Glutamatergic neuron (in vitro differentiated cells): Measurements from ENCODE around the gene CAMTA1. TPM values are rescaled to one million over a fixed set of nuclear protein-coding genes. Genes with fewer than 3 reads are reported as not detected.
"Not testable (repeated sequence)": the region's sequence is repeated elsewhere in the genome, so short reads cannot be mapped to it uniquely, and the experiment has no call there.

Experiments
- DNase-seq: peaks from one replicate; pipeline ENCODE4 v3.0.0; 2022
- H3K27ac Mint-ChIP-seq: one replicate; pipeline ENCODE4 v1.8.0; 2020; ENCODE audit warnings: mild to moderate bottlenecking, mixed read lengths, inconsistent platforms; ENCODE audit not compliant: unreplicated experiment
- H3K27me3 Mint-ChIP-seq: one replicate; pipeline ENCODE4 v1.8.0; 2020; ENCODE audit warnings: mild to moderate bottlenecking, moderate library complexity, mixed read lengths, inconsistent platforms; ENCODE audit not compliant: unreplicated experiment
- H3K36me3 Mint-ChIP-seq: one replicate; pipeline ENCODE4 v1.8.0; 2020; ENCODE audit warnings: mild to moderate bottlenecking, mixed read lengths, inconsistent platforms; ENCODE audit not compliant: unreplicated experiment
- H3K4me1 Mint-ChIP-seq: one replicate; pipeline ENCODE4 v1.8.0; 2020; ENCODE audit warnings: mild to moderate bottlenecking, low read depth, mixed read lengths, inconsistent platforms; ENCODE audit not compliant: unreplicated experiment
- H3K4me3 Mint-ChIP-seq: one replicate; pipeline ENCODE4 v1.8.0; 2020; ENCODE audit warnings: mild to moderate bottlenecking, mixed read lengths, inconsistent platforms; ENCODE audit not compliant: unreplicated experiment
- H3K9me3 Mint-ChIP-seq: one replicate; pipeline ENCODE4 v1.8.0; 2020; ENCODE audit warnings: mild to moderate bottlenecking, moderate library complexity, mixed read lengths, inconsistent platforms; ENCODE audit not compliant: unreplicated experiment
- CTCF ChIP-seq: fragments of 200-600 bp; sonication (generic); IDR thresholded peaks from one replicate; pipeline ENCODE4 v1.5.0; 2021; ENCODE audit not compliant: partially characterized antibody, unreplicated experiment
- total RNA-seq: library from RNA; stranded (reverse); fragmentation: NEBNext Ultra II Directional; extraction: Animal tissue kit (Norgen Biotek cat#: 25700); gene quantifications from one replicate; pipeline ENCODE4 v1.2.1, GENCODE V29; 2021; ENCODE audit not compliant: unreplicated experiment

CAMTA1 gene
- total RNA-seq, 1 donor from 2014 or later, result 77.2 TPM

- Mint-ChIP-seq H3K9me3 (peaks cover 3% of the 10 kb centered on the region), H3K4me3 (no peak overlapping the region), H3K27ac (no peak overlapping the region), H3K27me3 (no peaks in the 10 kb centered on the region), H3K36me3 (peaks cover 7% of the 10 kb centered on the region), H3K4me1 (no peaks in the 10 kb centered on the region)
- no peak for TF ChIP-seq CTCF
- no peak for DNase-seq
Measured at GRCh38 chr1:6842301-6842700, 57.0 kb downstream of the CAMTA1 start.

DNA sequence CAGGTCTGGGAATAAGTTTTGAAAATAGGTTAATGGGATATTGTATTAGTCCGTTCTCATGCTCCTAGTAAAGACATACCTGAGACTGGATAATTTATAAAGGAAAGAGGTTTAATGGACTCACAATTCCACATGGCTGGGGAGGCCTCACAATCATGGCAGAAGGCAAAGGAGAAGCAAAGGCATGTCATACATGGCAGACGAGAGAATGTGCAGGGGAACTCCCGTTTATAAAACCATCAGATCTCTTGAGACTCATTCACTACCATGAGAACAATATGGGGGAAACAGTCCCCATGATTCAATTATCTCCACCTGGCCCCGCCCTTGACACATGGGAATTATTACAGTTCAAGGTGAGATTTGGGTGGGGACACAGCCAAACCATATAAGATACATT is 60.5 kb downstream of the CAMTA1 start:
- H3K27me3 Mint-ChIP-seq, DNase-seq, H3K4me3 Mint-ChIP-seq, H3K27ac Mint-ChIP-seq, H3K4me1 Mint-ChIP-seq, H3K9me3 Mint-ChIP-seq: not testable (repeated sequence)
- peaks cover 12% of the 10 kb centered on the region for H3K36me3 Mint-ChIP-seq

DNA sequence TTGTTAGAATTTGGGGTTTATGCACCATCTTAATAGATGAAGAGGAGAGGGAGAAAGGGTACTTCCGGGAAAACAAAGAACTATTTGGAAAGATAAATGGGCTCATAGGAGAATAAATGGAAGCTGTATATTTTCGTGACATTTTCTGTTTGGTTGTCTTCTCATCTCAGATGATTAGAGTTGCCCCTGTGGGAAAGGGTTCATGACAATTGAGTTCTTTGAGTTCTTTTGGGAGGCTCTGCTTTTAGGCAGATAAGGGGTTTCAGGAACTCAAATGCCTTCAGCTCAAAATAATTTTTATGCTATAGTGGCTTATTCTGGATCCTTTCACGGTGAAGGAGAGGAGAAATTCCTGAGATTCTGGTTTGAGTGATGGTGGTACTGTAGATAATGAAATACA is 63.6 kb downstream of the CAMTA1 start:
- peaks cover 7% of the 10 kb centered on the region for H3K9me3 Mint-ChIP-seq
- H3K27ac Mint-ChIP-seq, result no peak overlapping the region
- no peaks in the 10 kb centered on the region for H3K4me1 Mint-ChIP-seq
- DNase-seq, result no peak
- no peaks in the 10 kb centered on the region for H3K27me3 Mint-ChIP-seq
- H3K4me3 Mint-ChIP-seq, result no peak overlapping the region
- TF ChIP-seq CTCF, result no peak
- peaks cover 8% of the 10 kb centered on the region for H3K36me3 Mint-ChIP-seq

- H3K4me3 Mint-ChIP-seq, result no peak overlapping the region
- no peaks in the 10 kb centered on the region for H3K27me3 Mint-ChIP-seq
- no peak for DNase-seq
- no peak for TF ChIP-seq CTCF
- peaks cover 6% of the 10 kb centered on the region for H3K9me3 Mint-ChIP-seq
- no peaks in the 10 kb centered on the region for H3K4me1 Mint-ChIP-seq
- no peak overlapping the region for H3K27ac Mint-ChIP-seq
- H3K36me3 Mint-ChIP-seq, result peaks cover 14% of the 10 kb centered on the region
Measured at GRCh38 chr1:6850537-6850936, 65.3 kb downstream of the CAMTA1 start.

DNA sequence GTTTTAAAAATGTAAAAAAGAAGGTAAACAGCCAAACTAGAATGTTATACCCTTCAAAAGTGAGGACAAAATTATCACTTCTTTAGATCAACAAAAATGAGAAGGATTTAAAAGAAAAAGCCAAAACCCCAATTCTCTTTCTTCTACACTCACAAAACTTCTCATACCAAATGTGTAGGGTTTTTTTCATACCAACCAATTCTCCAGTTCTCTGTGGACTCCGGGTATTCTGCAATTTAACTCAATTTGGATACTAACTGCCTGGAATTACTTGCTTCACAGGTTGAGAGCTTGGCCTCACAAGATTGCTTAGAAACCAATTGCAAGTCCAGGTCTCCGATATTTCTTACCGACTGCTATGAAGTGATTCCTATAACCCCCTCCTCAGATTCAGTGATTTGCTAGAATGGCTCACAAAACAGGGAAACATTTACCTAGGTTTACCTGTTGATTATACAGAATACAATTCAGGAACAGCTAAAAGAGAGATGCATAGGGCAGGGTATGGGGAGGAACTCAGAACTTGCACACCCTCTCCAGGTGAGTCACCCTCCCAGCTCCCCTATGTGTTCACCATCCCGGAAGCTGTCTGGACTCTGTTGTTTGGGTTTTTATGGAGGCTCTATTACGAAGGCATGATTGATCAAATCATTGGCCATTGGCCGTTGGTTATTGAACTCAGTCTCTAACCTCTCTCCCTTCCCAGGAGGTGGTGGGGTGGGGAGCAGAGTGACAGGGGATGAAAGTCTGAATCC is 67.1 kb downstream of the CAMTA1 start:
- no peak overlapping the region for H3K27ac Mint-ChIP-seq
- no peak for TF ChIP-seq CTCF
- H3K9me3 Mint-ChIP-seq, result peaks cover 8% of the 10 kb centered on the region
- H3K4me3 Mint-ChIP-seq, result no peak overlapping the region
- H3K4me1 Mint-ChIP-seq, result no peaks in the 10 kb centered on the region
- peaks cover 18% of the 10 kb centered on the region for H3K36me3 Mint-ChIP-seq
- H3K27me3 Mint-ChIP-seq, result no peaks in the 10 kb centered on the region
- no peak for DNase-seq
